Activated CD4-positive, alpha-beta T cell treated with anti-CD3 and anti-CD28 coated beads for 36 hours (primary cell): ENCODE measurements around the gene RANGRF. TPM values are rescaled to one million over a fixed set of nuclear protein-coding genes. Genes with fewer than 3 reads are reported as not detected.

Experiments used
- ATAC-seq: fragments of 200-7000 bp; cut with Tn5 transposase; one replicate; pipeline ENCODE4 v1.10.0; 2021; ENCODE audit warnings: mild to moderate bottlenecking, moderate library complexity
- CTCF ChIA-PET: fragments of 350-600 bp; sonication (Branson Sonifier 250); formaldehyde crosslinking; loops from one replicate; lab custom pipeline; 2021; ENCODE audit warnings: antibody characterized with exemption; lab: Charles Lee
- POLR2A ChIA-PET: fragments of 350-600 bp; sonication (Branson Sonifier 250); formaldehyde crosslinking; loops from one replicate; lab custom pipeline; 2021; ENCODE audit warnings: antibody characterized with exemption, inconsistent platforms; lab: Charles Lee
- DNase-seq: peaks from one replicate; pipeline ENCODE4 v3.0.0-alpha.2; 2020
- H3K27ac Mint-ChIP-seq: one replicate; pipeline ENCODE4 v1.8.0; 2021; ENCODE audit warnings: mixed read lengths
- H3K27me3 Mint-ChIP-seq: one replicate; pipeline ENCODE4 v1.8.0; 2021; ENCODE audit warnings: mixed read lengths
- H3K36me3 Mint-ChIP-seq: one replicate; pipeline ENCODE4 v1.8.0; 2021; ENCODE audit warnings: low read depth, mixed read lengths
- H3K4me1 Mint-ChIP-seq: one replicate; pipeline ENCODE4 v1.8.0; 2021; ENCODE audit warnings: mixed read lengths
- H3K4me3 Mint-ChIP-seq: one replicate; pipeline ENCODE4 v1.8.0; 2021; ENCODE audit warnings: mild to moderate bottlenecking, moderate library complexity, mixed read lengths
- H3K9me3 Mint-ChIP-seq: one replicate; pipeline ENCODE4 v1.8.0; 2021; ENCODE audit warnings: low read depth, mixed read lengths
- intact Hi-C, 2 experiments: fragments of 100-400 bp; cut with DNase I in 1 of 2; cut with micrococcal nuclease in 1 of 2; formaldehyde crosslinking; loops; one replicate each; pipeline versions ENCODE4 v1.14.2 to v1.15.1; 2022 to 2024; cut with DNase I, micrococcal nuclease
- total RNA-seq, 2 experiments: library from RNA; stranded (reverse); gene quantifications; one replicate each; pipeline ENCODE4 v1.2.3, GENCODE V29; 2021

Gene RANGRF
- total RNA-seq, 2 experiments from 2014 or later, result 37.9 to 40.1 TPM

- ChIA-PET POLR2A (interaction anchor here (0.7 kb wide), 1 partner anchor 28 kb away, joined by 3 read pairs; no protein-coding TSS in a partner anchor), CTCF (interaction anchor here (1.1 kb wide), 1 partner anchor 45 kb away, joined by 4 read pairs; the partner anchor contains the start of gene KRABD2)
- H3K27ac Mint-ChIP-seq, result no peak overlapping the region
- H3K9me3 Mint-ChIP-seq, result no peaks in the 10 kb centered on the region
- no peaks in the 10 kb centered on the region for H3K4me1 Mint-ChIP-seq
- intact Hi-C loops, result no loop called here
- H3K4me3 Mint-ChIP-seq, result no peak overlapping the region
- ATAC-seq (no peak), DNase-seq (no peak)
- peaks cover 14% of the 10 kb centered on the region for H3K27me3 Mint-ChIP-seq
- no peaks in the 10 kb centered on the region for H3K36me3 Mint-ChIP-seq
These were observed 43.7 kb downstream of the RANGRF start for GRCh38 chr17:8332128-8332527.

- Mint-ChIP-seq H3K4me3 (no peak overlapping the region), H3K4me1 (peaks cover 1% of the 10 kb centered on the region), H3K27me3 (peaks cover 9% of the 10 kb centered on the region), H3K9me3 (no peaks in the 10 kb centered on the region), H3K36me3 (no peaks in the 10 kb centered on the region), H3K27ac (no peak overlapping the region)
- intact Hi-C loops, result no loop called here
- no peak for DNase-seq
- POLR2A ChIA-PET, result no interaction called here
- no peak for ATAC-seq
- CTCF ChIA-PET, result no interaction called here
These were observed 44.2 kb downstream of the RANGRF start for GRCh38 chr17:8332688-8333087.

- no peak for DNase-seq
- ChIA-PET POLR2A (no interaction called here), CTCF (no interaction called here)
- no peak overlapping the region for H3K27ac Mint-ChIP-seq
- intact Hi-C loops, result no loop called here
- no peaks in the 10 kb centered on the region for H3K36me3 Mint-ChIP-seq
- no peak overlapping the region for H3K4me3 Mint-ChIP-seq
- peaks cover 7% of the 10 kb centered on the region for H3K4me1 Mint-ChIP-seq
- H3K9me3 Mint-ChIP-seq, result no peaks in the 10 kb centered on the region
- H3K27me3 Mint-ChIP-seq, result peaks cover 5% of the 10 kb centered on the region
- no peak for ATAC-seq
These were observed 44.8 kb downstream of the RANGRF start for GRCh38 chr17:8333281-8333680.

- intact Hi-C loops, result no loop called here
- H3K27me3 Mint-ChIP-seq, result no peaks in the 10 kb centered on the region
- DNase-seq (peak; percentile 32), ATAC-seq (peak; percentile 39)
- no peaks in the 10 kb centered on the region for H3K9me3 Mint-ChIP-seq
- POLR2A ChIA-PET, result interaction anchor here (1.0 to 1.2 kb wide), 2 partner anchors 9 to 11 kb away, joined by 3 to 4 read pairs; no protein-coding TSS in a partner anchor
- peaks cover 11% of the 10 kb centered on the region for H3K4me1 Mint-ChIP-seq
- CTCF ChIA-PET, result interaction anchor here (0.5 to 1.8 kb wide), 7 partner anchors 12 to 277 kb away, joined by 3 to 7 read pairs (median 4); partner anchors contain the start of gene KRABD2
- no peak overlapping the region for H3K27ac Mint-ChIP-seq
- H3K36me3 Mint-ChIP-seq, result no peaks in the 10 kb centered on the region
- H3K4me3 Mint-ChIP-seq, result no peak overlapping the region
These were observed 49.6 kb downstream of the RANGRF start for GRCh38 chr17:8337802-8338752.

GRCh38 chr17:8338753-8339140 lies 50.3 kb downstream of the RANGRF start:
- POLR2A ChIA-PET, result interaction anchor here (1.0 to 1.2 kb wide), 2 partner anchors 9 to 12 kb away, joined by 3 to 4 read pairs; no protein-coding TSS in a partner anchor
- CTCF ChIA-PET, result interaction anchor here (0.8 to 1.8 kb wide), 5 partner anchors 13 to 278 kb away, joined by 4 to 7 read pairs (median 4); partner anchors contain the start of gene KRABD2
- no peaks in the 10 kb centered on the region for H3K9me3 Mint-ChIP-seq
- H3K4me3 Mint-ChIP-seq, result no peak overlapping the region
- intact Hi-C loops, result no loop called here
- no peaks in the 10 kb centered on the region for H3K36me3 Mint-ChIP-seq
- no peaks in the 10 kb centered on the region for H3K27me3 Mint-ChIP-seq
- no peak overlapping the region for H3K27ac Mint-ChIP-seq
- DNase-seq (no peak), ATAC-seq (no peak)
- H3K4me1 Mint-ChIP-seq, result peaks cover 11% of the 10 kb centered on the region

- Mint-ChIP-seq H3K27ac (no peak within 1 kb of the TSS), H3K4me3 (no peak within 1 kb of the TSS), H3K4me1 (peaks cover 11% of the 10 kb centered on the region), H3K36me3 (no peaks in the 10 kb centered on the region), H3K27me3 (no peaks in the 10 kb centered on the region), H3K9me3 (no peaks in the 10 kb centered on the region)
- intact Hi-C loops, result no loop called here
- ATAC-seq, result no peak
- DNase-seq, result no peak
- CTCF ChIA-PET, result no interaction called here
- POLR2A ChIA-PET, result no interaction called here
These were observed 51.1 kb downstream of the RANGRF start, which contains the start of gene ODF4 for GRCh38 chr17:8339540-8339939. Gene ODF4 (plus strand): TSS chr17:8339840. CDS start chr17:8340052, 212 bp downstream.

Other genes starting within 250 kb of the RANGRF start
- gene ALOX15B, start 249.6 kb upstream of the RANGRF start, total RNA-seq, result under 1 TPM; 0.09 to 0.18 TPM
- 1 to 10 TPM; 3.3 to 3.6 TPM for gene ALOX12B, start 201.0 kb upstream of the RANGRF start, total RNA-seq
- gene ALOXE3, start 170.2 kb upstream of the RANGRF start, total RNA-seq, result under 1 TPM; 0.27 to 0.28 TPM
- 1 to 10 TPM; 2.4 to 3.2 TPM for gene HES7, start 164.6 kb upstream of the RANGRF start, total RNA-seq
- 10 to 100 TPM; 46.5 to 55.9 TPM for gene PER1, start 136.3 kb upstream of the RANGRF start, total RNA-seq
- 10 to 100 TPM; 26.7 to 27.8 TPM for gene VAMP2, start 125.7 kb upstream of the RANGRF start, total RNA-seq
- 10 to 100 TPM; 24.0 to 34.4 TPM for gene TMEM107, start 112.3 kb upstream of the RANGRF start, total RNA-seq
- 1 to 10 TPM; 3.9 to 4.5 TPM for gene BORCS6, start 98.5 kb upstream of the RANGRF start, total RNA-seq
- 100 to 1,000 TPM; 173 to 226 TPM for gene AURKB, start 78.1 kb upstream of the RANGRF start, total RNA-seq
- 10 to 100 TPM; 49.3 to 57.9 TPM for gene CTC1, start 40.6 kb upstream of the RANGRF start, total RNA-seq
- 100 to 1,000 TPM; 113 to 141 TPM for gene PFAS, start 39.4 kb upstream of the RANGRF start, total RNA-seq
- 1 to 10 TPM; 1.9 to 2.3 TPM for gene SLC25A35, start 6.7 kb downstream of the RANGRF start, total RNA-seq
- not detected for gene ARHGEF15, start 21.6 kb downstream of the RANGRF start, total RNA-seq
- gene ODF4, start 51.2 kb downstream of the RANGRF start, total RNA-seq, result not detected
- gene RPL26, start 94.5 kb downstream of the RANGRF start, total RNA-seq, result 1,000 to 10,000 TPM; 3,064 to 3,721 TPM
- not detected for gene RNF222, start 109.2 kb downstream of the RANGRF start, total RNA-seq
- gene NDEL1, start 147.2 kb downstream of the RANGRF start, total RNA-seq, result 10 to 100 TPM; 51.9 to 58.6 TPM